ENCODE data around the gene SLC9C1.
"Not testable (repeated sequence)": the region's sequence is repeated elsewhere in the genome, so short reads cannot be mapped to it uniquely, and the experiment has no call there.

SLC9C1 gene

DNA sequence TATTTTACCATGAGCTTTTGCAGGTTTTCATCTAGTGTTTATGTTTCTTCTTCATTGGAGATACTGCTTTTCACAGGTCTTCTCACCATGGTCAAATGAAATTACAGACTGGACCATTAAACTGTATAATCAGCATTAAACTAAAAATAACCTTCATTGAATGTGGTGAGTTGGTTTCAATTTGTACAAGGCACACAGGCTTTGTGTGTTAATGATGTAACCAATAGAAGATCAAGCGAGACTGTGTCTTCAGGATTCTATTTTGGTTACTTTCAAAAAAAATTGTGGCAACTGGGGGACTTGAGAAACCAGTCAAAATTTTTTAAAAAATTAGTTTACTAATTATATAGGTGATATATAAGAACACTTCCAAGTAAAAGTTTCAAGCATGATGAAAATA is 106.7 kb downstream of the SLC9C1 start:
- no peak overlapping the region for H3K27ac ChIP-seq

GRCh38 chr3:112185423-112186035 is 108.5 kb downstream of the SLC9C1 start:
- not testable (repeated sequence) for H3K27ac ChIP-seq

More for the DNA sequence above, 106.7 kb downstream of the SLC9C1 start:
- TF ChIP-seq, protein P1, sequence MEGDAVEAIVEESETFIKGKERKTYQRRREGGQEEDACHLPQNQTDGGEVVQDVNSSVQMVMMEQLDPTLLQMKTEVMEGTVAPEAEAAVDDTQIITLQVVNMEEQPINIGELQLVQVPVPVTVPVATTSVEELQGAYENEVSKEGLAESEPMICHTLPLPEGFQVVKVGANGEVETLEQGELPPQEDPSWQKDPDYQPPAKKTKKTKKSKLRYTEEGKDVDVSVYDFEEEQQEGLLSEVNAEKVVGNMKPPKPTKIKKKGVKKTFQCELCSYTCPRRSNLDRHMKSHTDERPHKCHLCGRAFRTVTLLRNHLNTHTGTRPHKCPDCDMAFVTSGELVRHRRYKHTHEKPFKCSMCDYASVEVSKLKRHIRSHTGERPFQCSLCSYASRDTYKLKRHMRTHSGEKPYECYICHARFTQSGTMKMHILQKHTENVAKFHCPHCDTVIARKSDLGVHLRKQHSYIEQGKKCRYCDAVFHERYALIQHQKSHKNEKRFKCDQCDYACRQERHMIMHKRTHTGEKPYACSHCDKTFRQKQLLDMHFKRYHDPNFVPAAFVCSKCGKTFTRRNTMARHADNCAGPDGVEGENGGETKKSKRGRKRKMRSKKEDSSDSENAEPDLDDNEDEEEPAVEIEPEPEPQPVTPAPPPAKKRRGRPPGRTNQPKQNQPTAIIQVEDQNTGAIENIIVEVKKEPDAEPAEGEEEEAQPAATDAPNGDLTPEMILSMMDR (conservative IDR thresholded peaks at IDR 0.05): no peak

GRCh38 chr3:112175646-112176045 is 118.4 kb downstream of the SLC9C1 start:
- TF ChIP-seq, protein P1 (conservative IDR thresholded peaks at IDR 0.05): no peak
- no peak overlapping the region for H3K27ac ChIP-seq

GRCh38 chr3:112175037-112175436 is 119.0 kb downstream of the SLC9C1 start:
- no peak overlapping the region for H3K27ac ChIP-seq
- TF ChIP-seq, protein P1 (conservative IDR thresholded peaks at IDR 0.05): no peak

DNA sequence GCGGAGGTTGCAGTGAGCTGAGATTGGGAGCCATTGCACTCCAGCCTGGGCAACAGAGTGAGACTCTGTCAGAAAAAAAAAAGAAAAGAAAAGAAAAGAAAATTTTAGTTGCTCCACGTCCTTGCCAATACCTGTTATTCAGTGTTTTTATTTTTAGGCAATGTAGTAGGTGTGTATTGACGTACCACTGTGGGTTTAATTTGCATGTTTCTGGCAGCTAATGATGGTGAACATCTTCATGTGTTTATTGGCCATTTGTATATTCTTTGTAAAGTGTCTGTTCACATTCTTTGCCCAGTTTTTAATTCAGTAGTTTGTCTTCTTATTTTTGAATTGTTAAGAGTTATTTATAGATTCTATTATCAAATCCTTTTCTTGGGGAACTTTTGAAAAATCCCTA is 122.9 kb downstream of the SLC9C1 start:
- H3K27ac ChIP-seq: no peak overlapping the region
- TF ChIP-seq, protein P1 (conservative IDR thresholded peaks at IDR 0.05): no peak

DNA sequence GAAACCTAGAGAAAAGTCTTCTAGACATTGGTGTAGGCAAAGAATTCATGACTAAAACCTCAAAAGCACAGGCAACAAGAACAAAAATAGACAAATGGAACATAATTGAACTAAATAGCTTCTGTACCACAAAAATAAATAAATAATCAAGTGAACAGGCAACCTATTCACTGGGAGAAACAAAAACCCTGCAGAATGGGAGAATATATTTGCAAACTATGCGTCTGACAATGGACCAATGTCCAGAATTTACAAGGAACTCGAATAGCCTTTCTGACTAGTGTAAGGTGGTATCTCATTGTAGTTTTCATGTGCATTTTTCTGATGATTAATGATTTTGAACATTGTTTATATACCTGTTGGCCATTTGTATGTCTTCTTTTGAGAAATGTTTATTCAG is 124.0 kb downstream of the SLC9C1 start:
- TF ChIP-seq, protein P1 (conservative IDR thresholded peaks at IDR 0.05): no peak
- H3K27ac ChIP-seq: no peak overlapping the region

- TF ChIP-seq, protein P1 (conservative IDR thresholded peaks at IDR 0.05): no peak
- no peak overlapping the region for H3K27ac ChIP-seq
Measured at GRCh38 chr3:112167758-112168157, 126.3 kb downstream of the SLC9C1 start.

DNA sequence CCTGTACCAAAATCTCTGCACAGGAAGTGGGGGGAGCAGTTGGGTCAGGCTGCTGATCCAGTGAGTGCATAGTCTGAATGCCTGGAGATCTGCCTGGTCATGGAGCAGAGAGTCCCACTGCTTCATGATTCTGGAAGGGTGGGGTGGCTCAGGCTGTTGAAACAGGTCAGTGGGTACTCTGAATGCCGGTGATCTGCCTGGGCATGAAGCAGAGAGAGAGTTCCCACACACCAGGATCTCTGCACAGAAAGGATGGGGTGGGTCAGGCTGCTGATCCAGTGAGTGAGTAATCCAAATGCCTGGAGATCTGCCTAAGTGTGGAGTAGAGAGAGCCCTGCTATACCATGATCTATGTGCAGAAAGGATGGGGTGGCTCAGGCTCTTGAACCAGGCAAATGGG is 144.9 kb downstream of the SLC9C1 start:
- H3K27ac ChIP-seq: no peak overlapping the region
- TF ChIP-seq, protein P1 (conservative IDR thresholded peaks at IDR 0.05): no peak

All from VCaP (cell line).